NCI-H2196 (cell line): ENCODE data around the gene METTL21C.

ENCODE experiments used
- DNase-seq: peaks from one replicate; lab custom pipeline; 2025; ENCODE audit not compliant: unreplicated experiment; lab: John Stamatoyannopoulos, UW

Gene METTL21C

GRCh38 chr13:102697929-102698648, 3.2 kb upstream of the METTL21C start:
- DNase-seq: no peak

GRCh38 chr13:102697264-102697663, 2.4 kb upstream of the METTL21C start:
- DNase-seq: no peak

- DNase-seq: no peak
Observed at GRCh38 chr13:102696465-102696864, 1.6 kb upstream of the METTL21C start.

GRCh38 chr13:102693776-102694175, 1.1 kb downstream of the METTL21C start:
- no peak for DNase-seq

GRCh38 chr13:102693250-102693649, 1.6 kb downstream of the METTL21C start:
- DNase-seq: no peak

GRCh38 chr13:102692491-102692826, 2.4 kb downstream of the METTL21C start:
- no peak for DNase-seq

GRCh38 chr13:102690883-102691282, 4.0 kb downstream of the METTL21C start:
- DNase-seq: no peak

- no peak for DNase-seq
Observed at GRCh38 chr13:102688306-102688973, 6.4 kb downstream of the METTL21C start.

- DNase-seq: no peak
Observed at GRCh38 chr13:102687520-102687919, 7.3 kb downstream of the METTL21C start.

GRCh38 chr13:102686024-102686423, 8.8 kb downstream of the METTL21C start:
- no peak for DNase-seq

- DNase-seq: no peak
Observed at GRCh38 chr13:102683637-102684036, 11.2 kb downstream of the METTL21C start.

GRCh38 chr13:102682727-102683126, 12.1 kb downstream of the METTL21C start:
- no peak for DNase-seq

GRCh38 chr13:102682211-102682610, 12.6 kb downstream of the METTL21C start:
- no peak for DNase-seq

- DNase-seq: no peak
Observed at GRCh38 chr13:102680842-102681740, 13.8 kb downstream of the METTL21C start.

GRCh38 chr13:102680133-102680717, 14.6 kb downstream of the METTL21C start:
- DNase-seq: no peak

GRCh38 chr13:102679449-102680132, 15.3 kb downstream of the METTL21C start:
- DNase-seq: no peak

GRCh38 chr13:102678339-102679107, 16.3 kb downstream of the METTL21C start:
- no peak for DNase-seq

GRCh38 chr13:102677122-102677521, 17.7 kb downstream of the METTL21C start:
- DNase-seq: no peak

GRCh38 chr13:102675115-102675514, 19.7 kb downstream of the METTL21C start:
- no peak for DNase-seq

GRCh38 chr13:102670130-102670529, 24.7 kb downstream of the METTL21C start:
- no peak for DNase-seq
